Measurements from ENCODE around the gene LTBP1. TPM values are rescaled to one million over a fixed set of nuclear protein-coding genes. Genes with fewer than 3 reads are reported as not detected.

The LTBP1 gene
- total RNA-seq, 1 experiment from 2014 or later: 2.2 TPM

- no peaks in the 10 kb centered on the region for H3K36me3 ChIP-seq (ENCODE audit: insufficient read depth, low read length, poor library complexity, severe bottlenecking)
- no peak for DNase-seq (ENCODE audit: low spot score)
- H3K9me3 ChIP-seq (ENCODE audit: low read depth, low read length, poor library complexity, severe bottlenecking): no peaks in the 10 kb centered on the region
- BruUV-seq (replicated peaks): no TSS peak
- ChIA-PET CTCF (no interaction called here), POLR2A (ENCODE audit: low non-redundant PET) (no interaction called here)
- TF ChIP-seq EZH2 (IDR thresholded peaks at IDR 0.05; ENCODE audit: borderline replicate concordance, low read depth, low read length, poor library complexity, severe bottlenecking): no peak
- no peak for TF ChIP-seq CTCF (conservative IDR thresholded peaks at IDR 0.05; ENCODE audit: low read depth, low read length)
- H3K27ac ChIP-seq (ENCODE audit: low read depth, low read length, poor library complexity, severe bottlenecking): no peak overlapping the region
- H3K4me3 ChIP-seq (ENCODE audit: low read depth, low read length, poor library complexity, severe bottlenecking): no peak overlapping the region
- no peaks in the 10 kb centered on the region for H3K4me1 ChIP-seq (ENCODE audit: insufficient read depth, low read length, poor library complexity, severe bottlenecking)
- no peaks in the 10 kb centered on the region for H3K27me3 ChIP-seq (replicated peaks; ENCODE audit: insufficient read depth, low read depth, low read length, poor library complexity)
- intact Hi-C loops (cut with micrococcal nuclease; ENCODE audit: unreplicated experiment): no loop called here
Measured at GRCh38 chr2:33215983-33216382, 269.2 kb downstream of the LTBP1 start.

DNA sequence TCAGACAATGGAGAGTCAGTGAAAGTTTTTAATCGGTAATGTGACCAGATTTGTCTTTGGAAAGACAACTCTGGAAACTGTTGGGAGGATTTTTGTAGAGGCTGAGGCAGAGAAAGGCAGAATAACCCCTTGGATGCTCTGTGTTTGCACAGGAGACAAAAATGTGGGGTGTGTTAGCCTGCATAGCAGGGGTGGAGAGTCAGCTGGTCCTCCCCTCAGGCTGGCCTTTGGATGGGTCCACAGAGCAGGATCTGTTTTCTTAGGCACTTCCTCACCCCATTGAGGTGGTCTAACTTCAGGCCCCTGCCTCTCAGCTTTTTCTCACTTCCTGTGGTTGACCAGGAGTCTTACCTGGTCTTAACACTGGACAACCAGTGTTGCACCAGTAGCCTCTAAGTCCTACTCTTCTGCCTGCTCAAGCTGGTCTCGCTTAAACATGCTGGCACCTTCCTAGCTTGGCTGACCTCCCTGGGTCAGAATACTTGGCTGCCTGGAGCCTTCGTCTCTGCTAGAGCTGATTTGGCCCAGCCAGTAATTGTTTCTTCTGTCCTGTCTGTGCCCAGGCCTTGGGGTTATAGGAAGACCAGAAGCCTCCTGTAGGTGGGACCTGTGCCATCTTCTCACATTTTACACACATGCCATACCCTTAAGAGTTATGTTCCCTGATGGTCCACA is 269.9 kb downstream of the LTBP1 start:
- POLR2A ChIA-PET (ENCODE audit: low non-redundant PET): no interaction called here
- H3K36me3 ChIP-seq (ENCODE audit: insufficient read depth, low read length, poor library complexity, severe bottlenecking): no peaks in the 10 kb centered on the region
- no peak for TF ChIP-seq EZH2 (IDR thresholded peaks at IDR 0.05; ENCODE audit: borderline replicate concordance, low read depth, low read length, poor library complexity, severe bottlenecking)
- intact Hi-C loops (cut with micrococcal nuclease; ENCODE audit: unreplicated experiment): no loop called here
- no TSS peak for BruUV-seq (replicated peaks)
- H3K4me3 ChIP-seq (ENCODE audit: low read depth, low read length, poor library complexity, severe bottlenecking): no peak overlapping the region
- no peak for DNase-seq (ENCODE audit: low spot score)
- H3K27me3 ChIP-seq (replicated peaks; ENCODE audit: insufficient read depth, low read depth, low read length, poor library complexity): no peaks in the 10 kb centered on the region
- CTCF ChIA-PET: no interaction called here
- no peaks in the 10 kb centered on the region for H3K9me3 ChIP-seq (ENCODE audit: low read depth, low read length, poor library complexity, severe bottlenecking)
- no peak overlapping the region for H3K27ac ChIP-seq (ENCODE audit: low read depth, low read length, poor library complexity, severe bottlenecking)
- no peaks in the 10 kb centered on the region for H3K4me1 ChIP-seq (ENCODE audit: insufficient read depth, low read length, poor library complexity, severe bottlenecking)

- ChIA-PET CTCF (no interaction called here), POLR2A (ENCODE audit: low non-redundant PET) (no interaction called here)
- DNase-seq (ENCODE audit: low spot score): no peak
- no peaks in the 10 kb centered on the region for H3K9me3 ChIP-seq (ENCODE audit: low read depth, low read length, poor library complexity, severe bottlenecking)
- no peak overlapping the region for H3K27ac ChIP-seq (ENCODE audit: low read depth, low read length, poor library complexity, severe bottlenecking)
- H3K4me3 ChIP-seq (ENCODE audit: low read depth, low read length, poor library complexity, severe bottlenecking): no peak overlapping the region
- intact Hi-C loops (cut with micrococcal nuclease; ENCODE audit: unreplicated experiment): no loop called here
- H3K4me1 ChIP-seq (ENCODE audit: insufficient read depth, low read length, poor library complexity, severe bottlenecking): no peaks in the 10 kb centered on the region
- H3K27me3 ChIP-seq (replicated peaks; ENCODE audit: insufficient read depth, low read depth, low read length, poor library complexity): no peaks in the 10 kb centered on the region
- TF ChIP-seq EZH2 (IDR thresholded peaks at IDR 0.05; ENCODE audit: borderline replicate concordance, low read depth, low read length, poor library complexity, severe bottlenecking): no peak
- BruUV-seq (replicated peaks): no TSS peak
- no peaks in the 10 kb centered on the region for H3K36me3 ChIP-seq (ENCODE audit: insufficient read depth, low read length, poor library complexity, severe bottlenecking)
Measured at GRCh38 chr2:33217406-33217805, 270.7 kb downstream of the LTBP1 start.

DNA sequence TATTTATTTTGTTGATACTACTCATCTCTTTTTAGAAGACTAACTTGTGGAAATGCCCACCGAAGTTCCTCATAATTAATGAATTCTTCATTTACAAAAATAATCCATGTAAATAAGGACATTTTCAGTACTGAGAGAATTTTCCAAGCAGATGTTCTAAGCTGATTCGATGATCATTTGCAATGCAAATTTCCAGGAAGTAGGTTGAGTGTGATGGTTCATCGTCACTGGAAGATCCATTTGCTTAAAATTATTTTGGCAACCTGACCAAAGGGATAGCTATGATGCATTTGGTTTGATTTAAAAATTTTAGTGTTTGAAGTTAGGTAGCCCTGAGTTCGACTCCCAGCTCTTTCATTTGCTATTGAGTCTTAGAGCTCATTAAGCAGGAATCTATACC is 272.4 kb downstream of the LTBP1 start:
- CTCF ChIA-PET: no interaction called here
- POLR2A ChIA-PET (ENCODE audit: low non-redundant PET): no interaction called here

More for the DNA sequence above, 272.4 kb downstream of the LTBP1 start:
- no peaks in the 10 kb centered on the region for H3K4me1 ChIP-seq (ENCODE audit: insufficient read depth, low read length, poor library complexity, severe bottlenecking)
- DNase-seq (ENCODE audit: low spot score): no peak
- no peaks in the 10 kb centered on the region for H3K9me3 ChIP-seq (ENCODE audit: low read depth, low read length, poor library complexity, severe bottlenecking)
- no peaks in the 10 kb centered on the region for H3K27me3 ChIP-seq (replicated peaks; ENCODE audit: insufficient read depth, low read depth, low read length, poor library complexity)
- intact Hi-C loops (cut with micrococcal nuclease; ENCODE audit: unreplicated experiment): no loop called here
- BruUV-seq (replicated peaks): no TSS peak
- TF ChIP-seq EZH2 (IDR thresholded peaks at IDR 0.05; ENCODE audit: borderline replicate concordance, low read depth, low read length, poor library complexity, severe bottlenecking) (no peak), CTCF (conservative IDR thresholded peaks at IDR 0.05; ENCODE audit: low read depth, low read length) (no peak)
- no peak overlapping the region for H3K4me3 ChIP-seq (ENCODE audit: low read depth, low read length, poor library complexity, severe bottlenecking)
- H3K36me3 ChIP-seq (ENCODE audit: insufficient read depth, low read length, poor library complexity, severe bottlenecking): no peaks in the 10 kb centered on the region
- H3K27ac ChIP-seq (ENCODE audit: low read depth, low read length, poor library complexity, severe bottlenecking): no peak overlapping the region
